ENCODE results near the gene ST6GALNAC1. TPM values are rescaled to one million over a fixed set of nuclear protein-coding genes. Genes with fewer than 3 reads are reported as not detected.

ST6GALNAC1 gene
- total and polyA plus RNA-seq, 2 of the 13 experiments (the other 11 are each of a cell fraction or from before 2014, with no cell fraction given), result not detected

- TF ChIP-seq REST (IDR thresholded peaks at IDR 0.05; ENCODE audit: borderline replicate concordance in 1 of 2, low read depth in 1 of 2, low read length in 2 of 2) (no peak), MIER2 (CRISPR knock-in tag; IDR thresholded peaks at IDR 0.05) (no peak), CEBPG (CRISPR knock-in tag; IDR thresholded peaks at IDR 0.05) (0 out of 2 replicates have a peak, but pooled peaks have one; percentile 20), ZNF317 (CRISPR knock-in tag; IDR thresholded peaks at IDR 0.05) (0 out of 2 replicates have a peak, but pooled peaks have one; percentile 30), ZNF124 (CRISPR knock-in tag; IDR thresholded peaks at IDR 0.05) (peak; percentile 76; the same call in 1 of the 2 replicates), YEATS4 (CRISPR knock-in tag; IDR thresholded peaks at IDR 0.05; ENCODE audit: borderline replicate concordance) (no peak; the same call in 1 of the 2 replicates), TEAD2 (CRISPR knock-in tag; IDR thresholded peaks at IDR 0.05) (no peak), RAD21 (CRISPR knock-in tag; IDR thresholded peaks at IDR 0.05) (peak; percentile 98), HNRNPL (IDR thresholded peaks at IDR 0.05; ENCODE audit: low read depth, low read length) (peak; percentile 73; the same call in 1 of the 2 replicates), ZNF605 (CRISPR knock-in tag; IDR thresholded peaks at IDR 0.05) (no peak), SRY (CRISPR knock-in tag; IDR thresholded peaks at IDR 0.05) (no peak), KDM3A (CRISPR knock-in tag; IDR thresholded peaks at IDR 0.05; ENCODE audit: low read depth) (peak; percentile 82; the same call in 1 of the 2 replicates), ZNF768 (CRISPR knock-in tag; IDR thresholded peaks at IDR 0.05) (0 out of 2 replicates have a peak, but pooled peaks have one; percentile 49), PRDM15 (CRISPR knock-in tag; IDR thresholded peaks at IDR 0.05) (no peak), SNAPC2 (CRISPR knock-in tag; IDR thresholded peaks at IDR 0.05) (0 out of 2 replicates have a peak, but pooled peaks have one; percentile 52), IRF2 (CRISPR knock-in tag; IDR thresholded peaks at IDR 0.05) (peak; percentile 48; the same call in 1 of the 2 replicates), BCL3 (CRISPR knock-in tag; IDR thresholded peaks at IDR 0.05) (0 out of 2 replicates have a peak, but pooled peaks have one; percentile 53), MXI1 (IDR thresholded peaks at IDR 0.05; ENCODE audit: borderline replicate concordance, low read depth, low read length) (peak; percentile 38; the same call in 1 of the 3 replicates), ZNF850 (CRISPR knock-in tag; conservative IDR thresholded peaks at IDR 0.05) (no peak), YY1 (IDR thresholded peaks at IDR 0.05; ENCODE audit: insufficient read depth, insufficient replicate concordance, low read depth, low read length) (peak; percentile 57), ZNF782 (CRISPR knock-in tag; IDR thresholded peaks at IDR 0.05; ENCODE audit: borderline replicate concordance) (0 out of 2 replicates have a peak, but pooled peaks have one; percentile 55)
Observed at GRCh38 chr17:76585649-76586593, 57.6 kb downstream of the ST6GALNAC1 start, which contains the start of gene ST6GALNAC2 (continued).

Data from HepG2 (cell line).